Activated T-helper 17 cell treated with anti-CD3 and anti-CD28 coated beads, Interleukin-2, amount 50 U/mL, for 72 hours (primary cell): ENCODE results near the gene TRANK1. TPM values are rescaled to one million over a fixed set of nuclear protein-coding genes. Genes with fewer than 3 reads are reported as not detected.

Experiments
- ATAC-seq: fragments of 150-1000 bp; cut with Tn5 transposase; replicated peaks from 2 replicates; pipeline ENCODE4 v1.10.0; 2021; ENCODE audit warnings: mild to moderate bottlenecking, moderate library complexity
- H3K27ac Mint-ChIP-seq: one replicate; pipeline ENCODE4 v1.8.0; 2022; ENCODE audit warnings: mixed read lengths
- H3K27me3 Mint-ChIP-seq: one replicate; pipeline ENCODE4 v1.8.0; 2022; ENCODE audit warnings: mixed read lengths
- H3K36me3 Mint-ChIP-seq: one replicate; pipeline ENCODE4 v1.8.0; 2022; ENCODE audit warnings: low read depth, mild to moderate bottlenecking, mixed read lengths
- H3K4me1 Mint-ChIP-seq: one replicate; pipeline ENCODE4 v1.8.0; 2022; ENCODE audit warnings: mixed read lengths
- H3K4me3 Mint-ChIP-seq: one replicate; pipeline ENCODE4 v1.8.0; 2022; ENCODE audit warnings: mild to moderate bottlenecking, mixed read lengths
- H3K9me3 Mint-ChIP-seq: one replicate; pipeline ENCODE4 v1.8.0; 2022; ENCODE audit warnings: mixed read lengths
- total RNA-seq, 2 donors: library from RNA; stranded (reverse); gene quantifications; one replicate each; pipeline ENCODE4 v1.2.3, GENCODE V29; 2022

TRANK1 gene
- total RNA-seq, 2 donors from 2014 or later, result 12.3 to 12.8 TPM

- H3K27me3 Mint-ChIP-seq, result no peaks in the 10 kb centered on the region
- H3K9me3 Mint-ChIP-seq, result no peaks in the 10 kb centered on the region
- H3K36me3 Mint-ChIP-seq, result peaks cover 31% of the 10 kb centered on the region
- H3K27ac Mint-ChIP-seq, result no peak overlapping the region
- H3K4me1 Mint-ChIP-seq, result peaks cover 24% of the 10 kb centered on the region
- no peak overlapping the region for H3K4me3 Mint-ChIP-seq
- no peak for ATAC-seq
Measured at GRCh38 chr3:36871379-36872126, 73.3 kb downstream of the TRANK1 start.

- Mint-ChIP-seq H3K9me3 (no peaks in the 10 kb centered on the region), H3K27ac (no peak overlapping the region), H3K36me3 (peaks cover 33% of the 10 kb centered on the region), H3K4me3 (peak overlapping the region; percentile 5), H3K4me1 (peaks cover 28% of the 10 kb centered on the region), H3K27me3 (no peaks in the 10 kb centered on the region)
- peak; percentile 87 for ATAC-seq
Measured at GRCh38 chr3:36868614-36869436, 76.0 kb downstream of the TRANK1 start.

GRCh38 chr3:36867810-36868209 lies 77.0 kb downstream of the TRANK1 start:
- Mint-ChIP-seq H3K4me3 (no peak overlapping the region), H3K27me3 (no peaks in the 10 kb centered on the region), H3K36me3 (peaks cover 38% of the 10 kb centered on the region), H3K4me1 (peaks cover 28% of the 10 kb centered on the region), H3K9me3 (no peaks in the 10 kb centered on the region), H3K27ac (no peak overlapping the region)
- ATAC-seq, result no peak

GRCh38 chr3:36866368-36866767 lies 78.5 kb downstream of the TRANK1 start:
- Mint-ChIP-seq H3K9me3 (no peaks in the 10 kb centered on the region), H3K4me3 (no peak overlapping the region), H3K27ac (peak overlapping the region; percentile 44), H3K4me1 (peaks cover 23% of the 10 kb centered on the region), H3K36me3 (peaks cover 39% of the 10 kb centered on the region), H3K27me3 (no peaks in the 10 kb centered on the region)
- no peak for ATAC-seq

GRCh38 chr3:36864180-36865053 lies 80.4 kb downstream of the TRANK1 start:
- no peaks in the 10 kb centered on the region for H3K9me3 Mint-ChIP-seq
- H3K27ac Mint-ChIP-seq, result peak overlapping the region; percentile 32
- ATAC-seq, result no peak
- H3K36me3 Mint-ChIP-seq, result peaks cover 51% of the 10 kb centered on the region
- H3K27me3 Mint-ChIP-seq, result no peaks in the 10 kb centered on the region
- H3K4me1 Mint-ChIP-seq, result peaks cover 23% of the 10 kb centered on the region
- peak overlapping the region; percentile 32 for H3K4me3 Mint-ChIP-seq

GRCh38 chr3:36862076-36862755 lies 82.6 kb downstream of the TRANK1 start:
- peaks cover 71% of the 10 kb centered on the region for H3K36me3 Mint-ChIP-seq
- no peaks in the 10 kb centered on the region for H3K9me3 Mint-ChIP-seq
- H3K4me1 Mint-ChIP-seq, result peaks cover 17% of the 10 kb centered on the region
- no peaks in the 10 kb centered on the region for H3K27me3 Mint-ChIP-seq
- no peak for ATAC-seq
- H3K4me3 Mint-ChIP-seq, result no peak overlapping the region
- peak overlapping the region; percentile 10 for H3K27ac Mint-ChIP-seq

- no peak for ATAC-seq
- H3K9me3 Mint-ChIP-seq, result no peaks in the 10 kb centered on the region
- no peaks in the 10 kb centered on the region for H3K27me3 Mint-ChIP-seq
- no peak overlapping the region for H3K4me3 Mint-ChIP-seq
- peaks cover 2% of the 10 kb centered on the region for H3K4me1 Mint-ChIP-seq
- peaks cover 87% of the 10 kb centered on the region for H3K36me3 Mint-ChIP-seq
- H3K27ac Mint-ChIP-seq, result no peak overlapping the region
Measured at GRCh38 chr3:36859494-36859893, 85.4 kb downstream of the TRANK1 start.

GRCh38 chr3:36852071-36852470 lies 92.8 kb downstream of the TRANK1 start:
- no peak for ATAC-seq
- no peak overlapping the region for H3K27ac Mint-ChIP-seq
- no peaks in the 10 kb centered on the region for H3K27me3 Mint-ChIP-seq
- H3K4me1 Mint-ChIP-seq, result peaks cover 5% of the 10 kb centered on the region
- no peak overlapping the region for H3K4me3 Mint-ChIP-seq
- H3K36me3 Mint-ChIP-seq, result peaks cover 86% of the 10 kb centered on the region
- H3K9me3 Mint-ChIP-seq, result no peaks in the 10 kb centered on the region

- ATAC-seq, result no peak
- Mint-ChIP-seq H3K27me3 (no peaks in the 10 kb centered on the region), H3K4me3 (no peak overlapping the region), H3K27ac (no peak overlapping the region), H3K9me3 (no peaks in the 10 kb centered on the region), H3K36me3 (peaks cover 88% of the 10 kb centered on the region), H3K4me1 (peaks cover 5% of the 10 kb centered on the region)
Measured at GRCh38 chr3:36850743-36851142, 94.1 kb downstream of the TRANK1 start.

- no peak for ATAC-seq
- H3K4me1 Mint-ChIP-seq, result peaks cover 12% of the 10 kb centered on the region
- H3K27me3 Mint-ChIP-seq, result no peaks in the 10 kb centered on the region
- H3K36me3 Mint-ChIP-seq, result peaks cover 89% of the 10 kb centered on the region
- peaks cover 3% of the 10 kb centered on the region for H3K9me3 Mint-ChIP-seq
- H3K4me3 Mint-ChIP-seq, result no peak overlapping the region
- H3K27ac Mint-ChIP-seq, result no peak overlapping the region
Measured at GRCh38 chr3:36846406-36846805, 98.4 kb downstream of the TRANK1 start.

- H3K4me3 Mint-ChIP-seq, result peak overlapping the region; percentile 40
- peaks cover 12% of the 10 kb centered on the region for H3K4me1 Mint-ChIP-seq
- peaks cover 4% of the 10 kb centered on the region for H3K9me3 Mint-ChIP-seq
- H3K27me3 Mint-ChIP-seq, result no peaks in the 10 kb centered on the region
- peaks cover 88% of the 10 kb centered on the region for H3K36me3 Mint-ChIP-seq
- H3K27ac Mint-ChIP-seq, result peak overlapping the region; percentile 72
- ATAC-seq, result peak; percentile 90
Measured at GRCh38 chr3:36843065-36844051, 101.5 kb downstream of the TRANK1 start.

- peaks cover 93% of the 10 kb centered on the region for H3K36me3 Mint-ChIP-seq
- H3K9me3 Mint-ChIP-seq, result peaks cover 4% of the 10 kb centered on the region
- no peaks in the 10 kb centered on the region for H3K27me3 Mint-ChIP-seq
- H3K4me3 Mint-ChIP-seq, result peak overlapping the region; percentile 40
- ATAC-seq, result peak; percentile 70
- H3K27ac Mint-ChIP-seq, result peak overlapping the region; percentile 72
- peaks cover 12% of the 10 kb centered on the region for H3K4me1 Mint-ChIP-seq
Measured at GRCh38 chr3:36842275-36842674, 102.6 kb downstream of the TRANK1 start.

GRCh38 chr3:36840453-36840921 lies 104.4 kb downstream of the TRANK1 start:
- H3K27me3 Mint-ChIP-seq, result no peaks in the 10 kb centered on the region
- no peak overlapping the region for H3K4me3 Mint-ChIP-seq
- H3K4me1 Mint-ChIP-seq, result peaks cover 18% of the 10 kb centered on the region
- ATAC-seq, result no peak
- peaks cover 85% of the 10 kb centered on the region for H3K36me3 Mint-ChIP-seq
- H3K9me3 Mint-ChIP-seq, result peaks cover 4% of the 10 kb centered on the region
- no peak overlapping the region for H3K27ac Mint-ChIP-seq
